Neural progenitor cell (in vitro differentiated cells): Measurements from ENCODE around the gene ZBTB4.

ENCODE experiments used
- CTCF ChIP-seq: fragments of 200-600 bp; sonication (generic); IDR thresholded peaks from 2 replicates; pipeline ENCODE4 v1.5.1; 2017; ENCODE audit warnings: antibody characterized with exemption, mild to moderate bottlenecking
- EZH2 ChIP-seq: fragments of 200-600 bp; sonication (generic); IDR thresholded peaks from 2 replicates; pipeline ENCODE4 v1.6.1; 2017; ENCODE audit warnings: antibody characterized with exemption, mild to moderate bottlenecking, moderate library complexity

- TF ChIP-seq CTCF (no peak), EZH2 (no peak)
Measured at GRCh38 chr17:7413346-7413985, 66.0 kb downstream of the ZBTB4 start.
